ENCODE measurements around the gene FLII. TPM values are rescaled to one million over a fixed set of nuclear protein-coding genes. Genes with fewer than 3 reads are reported as not detected.

FLII gene
- total RNA-seq, 1 experiment from 2014 or later, result 298 TPM

DNA sequence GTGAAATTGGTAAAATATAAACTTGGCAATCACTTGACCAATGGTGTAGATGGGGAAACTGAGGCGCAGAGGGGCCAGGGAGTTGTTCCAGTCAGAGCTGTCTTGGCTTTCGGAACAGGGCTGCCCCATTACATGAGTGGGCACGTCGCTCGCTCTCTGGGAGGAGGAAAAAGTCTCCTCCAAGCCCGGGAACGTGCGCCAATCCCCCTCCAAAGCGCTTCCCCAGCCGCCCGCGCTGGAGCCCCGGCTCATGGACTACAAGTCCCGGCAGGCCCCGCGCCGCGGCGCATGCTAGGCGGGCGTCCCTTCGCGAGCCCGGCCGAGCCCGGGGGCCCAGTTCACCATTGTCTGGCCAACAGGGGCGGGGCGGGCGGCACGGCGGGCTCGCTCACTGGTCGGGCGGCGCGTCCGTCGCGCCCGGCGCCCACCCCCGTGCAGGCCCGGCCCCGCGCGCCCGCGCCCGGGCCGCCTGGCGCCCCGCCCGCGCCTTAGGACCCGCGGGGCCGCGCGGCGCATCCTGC lies 33.4 kb downstream of the FLII start, which contains the start of gene LLGL1:
TSS of gene LLGL1 (plus strand) at position 515 of the 521 bp plus-strand sequence. CDS start 48 bp downstream, outside the sequence.
- Histone ChIP-seq H2BK5ac (ENCODE audit: insufficient read length, low read length) (no peak within 1 kb of the TSS), H4K5ac (ENCODE audit: insufficient read length, low read depth, low read length) (no peak within 1 kb of the TSS), H3K18ac (ENCODE audit: insufficient read length, low read depth, low read length) (peak within 1 kb of the TSS; percentile 88), H4K91ac (ENCODE audit: insufficient read length, low read depth, low read length) (no peak within 1 kb of the TSS), H3K79me1 (ENCODE audit: insufficient read depth, low read depth, low read length, poor library complexity, severe bottlenecking) (peaks cover 9% of the 10 kb centered on the region), H2BK20ac (ENCODE audit: low read depth, low read length, poor library complexity, severe bottlenecking) (no peak within 1 kb of the TSS), H3K4ac (ENCODE audit: low read depth, low read length) (no peak within 1 kb of the TSS; the same call in 1 of the 2 replicates), H3K4me2 (ENCODE audit: insufficient read depth, insufficient read length, low read length) (peak within 1 kb of the TSS; percentile 99), H3K9me3 (ENCODE audit: control insufficient read depth, low read depth, low read length) (no peaks in the 10 kb centered on the region), H4K20me1 (ENCODE audit: control insufficient read depth, insufficient read depth, insufficient read length) (no peaks in the 10 kb centered on the region), H3K4me1 (ENCODE audit: insufficient read depth, low read length) (peaks cover 3% of the 10 kb centered on the region; the same call in 1 of the 2 replicates), H3K14ac (ENCODE audit: insufficient read depth, low read length) (peak within 1 kb of the TSS; percentile 94), H3T11ph (ENCODE audit: low read length) (peak within 1 kb of the TSS; percentile 11), H3K27ac (ENCODE audit: insufficient read length, low read depth, low read length) (peak within 1 kb of the TSS; percentile 93), H2BK12ac (ENCODE audit: insufficient read length, low read depth, low read length) (peak within 1 kb of the TSS; percentile 18), H2AK5ac (ENCODE audit: insufficient read length, low read length) (no peak within 1 kb of the TSS), H2BK120ac (ENCODE audit: low read depth, low read length, poor library complexity, severe bottlenecking) (no peak within 1 kb of the TSS), H2BK15ac (ENCODE audit: low read depth, low read length) (no peak within 1 kb of the TSS), H3K27me3 (ENCODE audit: insufficient read depth, low read length) (no peaks in the 10 kb centered on the region), H3K23me2 (ENCODE audit: insufficient read length, low read depth, low read length, poor library complexity, severe bottlenecking) (peaks cover 11% of the 10 kb centered on the region), H3K23ac (ENCODE audit: insufficient read length, low read depth, low read length) (no peak within 1 kb of the TSS), H3K79me2 (ENCODE audit: insufficient read depth, low read length) (peaks cover 23% of the 10 kb centered on the region; the same call in 1 of the 2 replicates), H3K56ac (ENCODE audit: insufficient read length, low read depth, low read length) (no peak within 1 kb of the TSS), H3K9ac (ENCODE audit: extremely low read depth, insufficient read length, low read length) (peak within 1 kb of the TSS; percentile 84), H2AFZ (ENCODE audit: low read length) (no peak within 1 kb of the TSS), H4K8ac (replicated peaks; ENCODE audit: insufficient read length, low read depth, low read length) (no peak within 1 kb of the TSS)
- Mint-ChIP-seq H3K36me3 (ENCODE audit: insufficient read depth in 1 of 3, low read depth in 3 of 3) (peaks cover 2 to 5% (median 4%) of the 10 kb centered on the region in 3 experiments; a peak in 3 of 7 replicates), H3K9me3 (no peaks in the 10 kb centered on the region; a peak in 1 of 5 replicates), H3K27ac (peak within 1 kb of the TSS; percentile 100), H3K4me1 (peaks cover 22 to 28% of the 10 kb centered on the region in 2 experiments), H3K27me3 (ENCODE audit: low read depth) (no peaks in the 10 kb centered on the region), H3K4me3 (peak within 1 kb of the TSS; percentile 96 to 98)
- TF ChIP-seq, protein P1, sequence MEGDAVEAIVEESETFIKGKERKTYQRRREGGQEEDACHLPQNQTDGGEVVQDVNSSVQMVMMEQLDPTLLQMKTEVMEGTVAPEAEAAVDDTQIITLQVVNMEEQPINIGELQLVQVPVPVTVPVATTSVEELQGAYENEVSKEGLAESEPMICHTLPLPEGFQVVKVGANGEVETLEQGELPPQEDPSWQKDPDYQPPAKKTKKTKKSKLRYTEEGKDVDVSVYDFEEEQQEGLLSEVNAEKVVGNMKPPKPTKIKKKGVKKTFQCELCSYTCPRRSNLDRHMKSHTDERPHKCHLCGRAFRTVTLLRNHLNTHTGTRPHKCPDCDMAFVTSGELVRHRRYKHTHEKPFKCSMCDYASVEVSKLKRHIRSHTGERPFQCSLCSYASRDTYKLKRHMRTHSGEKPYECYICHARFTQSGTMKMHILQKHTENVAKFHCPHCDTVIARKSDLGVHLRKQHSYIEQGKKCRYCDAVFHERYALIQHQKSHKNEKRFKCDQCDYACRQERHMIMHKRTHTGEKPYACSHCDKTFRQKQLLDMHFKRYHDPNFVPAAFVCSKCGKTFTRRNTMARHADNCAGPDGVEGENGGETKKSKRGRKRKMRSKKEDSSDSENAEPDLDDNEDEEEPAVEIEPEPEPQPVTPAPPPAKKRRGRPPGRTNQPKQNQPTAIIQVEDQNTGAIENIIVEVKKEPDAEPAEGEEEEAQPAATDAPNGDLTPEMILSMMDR (conservative IDR thresholded peaks at IDR 0.05), result no peak
- DNase-seq, result peak; percentile 98
- WGBS (ENCODE audit: extremely low coverage, insufficient read length, low lambda C conversion rate), result no CpG with 5 or more reads among the region's 60 CpGs
